ENCODE results near the gene EFNA3. TPM values are rescaled to one million over a fixed set of nuclear protein-coding genes. Genes with fewer than 3 reads are reported as not detected.

EFNA3 gene
- total and polyA plus RNA-seq, 2 experiments from 2014 or later = 5.5 to 13.1 TPM

DNA sequence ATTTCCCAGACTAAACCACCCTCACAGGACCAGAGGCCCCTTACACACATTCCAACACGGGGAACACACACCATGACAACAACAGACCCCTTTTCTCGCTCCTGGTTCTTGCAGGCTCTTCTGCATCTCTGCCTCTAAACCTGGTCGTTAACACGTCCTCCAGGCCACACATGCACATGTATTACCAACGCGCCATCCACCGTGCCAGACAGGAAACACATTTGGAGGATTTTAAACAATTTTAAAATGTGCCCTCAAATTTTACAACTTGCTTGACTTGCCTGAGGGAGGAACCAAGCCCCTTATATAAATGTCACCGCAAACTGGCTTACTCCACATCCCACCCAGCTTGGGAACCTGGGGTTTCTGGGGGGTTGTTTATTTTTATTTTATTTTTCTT is 32.2 kb downstream of the EFNA3 start:
- H3K36me3 ChIP-seq (replicated peaks; ENCODE audit: insufficient read depth, low read depth) = no peaks in the 10 kb centered on the region
- H3K4me1 ChIP-seq (ENCODE audit: insufficient read depth) = peaks cover 26% of the 10 kb centered on the region
- no peaks in the 10 kb centered on the region for H3K79me2 ChIP-seq
- H3K27ac ChIP-seq = peak overlapping the region; percentile 16
- TF ChIP-seq, protein P1, sequence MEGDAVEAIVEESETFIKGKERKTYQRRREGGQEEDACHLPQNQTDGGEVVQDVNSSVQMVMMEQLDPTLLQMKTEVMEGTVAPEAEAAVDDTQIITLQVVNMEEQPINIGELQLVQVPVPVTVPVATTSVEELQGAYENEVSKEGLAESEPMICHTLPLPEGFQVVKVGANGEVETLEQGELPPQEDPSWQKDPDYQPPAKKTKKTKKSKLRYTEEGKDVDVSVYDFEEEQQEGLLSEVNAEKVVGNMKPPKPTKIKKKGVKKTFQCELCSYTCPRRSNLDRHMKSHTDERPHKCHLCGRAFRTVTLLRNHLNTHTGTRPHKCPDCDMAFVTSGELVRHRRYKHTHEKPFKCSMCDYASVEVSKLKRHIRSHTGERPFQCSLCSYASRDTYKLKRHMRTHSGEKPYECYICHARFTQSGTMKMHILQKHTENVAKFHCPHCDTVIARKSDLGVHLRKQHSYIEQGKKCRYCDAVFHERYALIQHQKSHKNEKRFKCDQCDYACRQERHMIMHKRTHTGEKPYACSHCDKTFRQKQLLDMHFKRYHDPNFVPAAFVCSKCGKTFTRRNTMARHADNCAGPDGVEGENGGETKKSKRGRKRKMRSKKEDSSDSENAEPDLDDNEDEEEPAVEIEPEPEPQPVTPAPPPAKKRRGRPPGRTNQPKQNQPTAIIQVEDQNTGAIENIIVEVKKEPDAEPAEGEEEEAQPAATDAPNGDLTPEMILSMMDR (IDR thresholded peaks at IDR 0.05; ENCODE audit: poor library complexity) = no peak
- TF ChIP-seq EZH2 (IDR thresholded peaks at IDR 0.05; ENCODE audit: borderline replicate concordance) (no peak), EZH2phosphoT487 (IDR thresholded peaks at IDR 0.05; ENCODE audit: low read depth, severe bottlenecking, unreplicated experiment) (no peak)
- no peak for DNase-seq (ENCODE audit: low spot score)
- H3K4me2 ChIP-seq = peak overlapping the region; percentile 20
- no peak overlapping the region for H3K4me3 ChIP-seq
- H3K9me2 ChIP-seq (replicated peaks; ENCODE audit: insufficient read depth) = no peaks in the 10 kb centered on the region
- H3K9me3 ChIP-seq (ENCODE audit: low read depth) = no peaks in the 10 kb centered on the region
- WGBS (ENCODE audit: low lambda C conversion rate, missing lambda C conversion rate) = 55% methylated on average over 8 of the region's 8 CpGs
- H3K27me3 ChIP-seq = no peaks in the 10 kb centered on the region
- no peaks in the 10 kb centered on the region for H4K20me1 ChIP-seq (ENCODE audit: insufficient read depth, poor library complexity, severe bottlenecking)
- H2AFZ ChIP-seq = no peak overlapping the region

DNA sequence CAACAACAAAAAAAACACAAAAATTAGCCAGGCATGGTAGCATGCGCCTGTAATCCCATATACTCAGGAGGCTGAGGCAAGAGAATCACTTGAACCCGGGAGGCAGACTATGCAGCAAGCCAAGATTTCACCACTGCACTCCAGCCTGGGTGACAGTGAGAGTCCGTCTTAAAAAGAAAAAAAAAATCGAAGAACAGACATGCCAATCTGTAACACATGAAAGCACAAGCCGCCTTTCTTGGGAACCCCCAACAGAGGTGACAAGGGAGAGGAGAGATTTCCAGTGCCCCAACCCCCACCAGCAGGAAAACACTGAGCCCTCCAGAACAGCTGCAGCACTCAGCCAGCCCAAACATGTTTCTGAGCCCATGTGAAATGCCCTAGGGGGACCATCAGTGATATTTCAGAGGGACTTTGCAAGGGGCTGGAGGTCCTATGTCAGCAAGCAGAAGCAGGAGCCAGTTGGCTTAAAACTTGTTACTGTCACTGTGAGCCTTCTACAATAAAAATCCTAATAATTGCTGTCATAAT is 34.9 kb downstream of the EFNA3 start:
- Histone ChIP-seq H3K36me3 (replicated peaks; ENCODE audit: insufficient read depth, low read depth) (no peaks in the 10 kb centered on the region), H3K4me1 (ENCODE audit: insufficient read depth) (peaks cover 12% of the 10 kb centered on the region), H4K20me1 (ENCODE audit: insufficient read depth, poor library complexity, severe bottlenecking) (no peaks in the 10 kb centered on the region), H3K4me2 (no peak overlapping the region), H3K9me2 (replicated peaks; ENCODE audit: insufficient read depth) (no peaks in the 10 kb centered on the region), H3K79me2 (no peaks in the 10 kb centered on the region), H3K4me3 (no peak overlapping the region), H2AFZ (no peak overlapping the region), H3K27me3 (no peaks in the 10 kb centered on the region), H3K27ac (no peak overlapping the region), H3K9me3 (ENCODE audit: low read depth) (no peaks in the 10 kb centered on the region)
- no peak for DNase-seq (ENCODE audit: low spot score)
- WGBS (ENCODE audit: low lambda C conversion rate, missing lambda C conversion rate) = 62% methylated on average over 5 of the region's 5 CpGs
- TF ChIP-seq EZH2 (IDR thresholded peaks at IDR 0.05; ENCODE audit: borderline replicate concordance) (no peak), EZH2phosphoT487 (IDR thresholded peaks at IDR 0.05; ENCODE audit: low read depth, severe bottlenecking, unreplicated experiment) (no peak)
- TF ChIP-seq, protein P1 (IDR thresholded peaks at IDR 0.05; ENCODE audit: poor library complexity) = no peak

DNA sequence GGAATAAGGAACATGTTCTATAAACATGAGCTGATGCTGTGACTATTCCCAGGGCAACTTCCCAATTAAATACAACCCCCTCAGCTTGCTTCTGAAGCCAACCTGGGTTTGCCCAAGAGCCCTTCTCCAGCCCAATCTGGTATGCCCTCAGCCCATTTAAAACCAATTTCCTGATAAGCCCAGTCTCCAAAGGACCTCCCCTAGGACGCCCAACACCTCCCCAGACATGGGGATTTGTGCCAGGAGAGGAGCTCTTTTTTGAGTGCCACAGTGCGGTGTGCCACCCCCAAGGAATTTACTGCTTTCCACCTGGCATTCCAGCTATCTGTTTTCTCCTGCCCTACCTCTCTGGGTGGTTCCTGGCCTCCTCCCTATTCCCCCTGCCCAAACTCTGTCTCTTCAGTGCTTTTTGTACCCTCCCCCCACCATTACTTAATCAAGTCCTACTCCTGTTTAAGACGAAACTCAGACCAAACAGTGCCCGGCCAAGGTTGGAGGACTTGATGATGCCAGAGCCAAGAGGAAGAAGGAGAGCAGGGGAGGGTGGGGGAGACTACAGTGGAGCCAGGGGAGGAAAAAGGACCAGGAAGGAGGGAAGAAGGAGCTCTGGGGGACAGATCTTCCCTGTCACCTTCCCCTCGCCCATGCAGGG is 37.6 kb downstream of the EFNA3 start:
- H3K9me3 ChIP-seq (ENCODE audit: low read depth) = no peaks in the 10 kb centered on the region
- no peak overlapping the region for H3K4me3 ChIP-seq
- no peaks in the 10 kb centered on the region for H3K27me3 ChIP-seq
- peaks cover 19% of the 10 kb centered on the region for H3K4me1 ChIP-seq (ENCODE audit: insufficient read depth)
- H3K36me3 ChIP-seq (replicated peaks; ENCODE audit: insufficient read depth, low read depth) = no peaks in the 10 kb centered on the region
- no peak for TF ChIP-seq EZH2phosphoT487 (IDR thresholded peaks at IDR 0.05; ENCODE audit: low read depth, severe bottlenecking, unreplicated experiment)
- no peak for TF ChIP-seq EZH2 (IDR thresholded peaks at IDR 0.05; ENCODE audit: borderline replicate concordance)
- TF ChIP-seq, protein P1 (IDR thresholded peaks at IDR 0.05; ENCODE audit: poor library complexity) = no peak
- no peak overlapping the region for H3K27ac ChIP-seq
- no peaks in the 10 kb centered on the region for H3K9me2 ChIP-seq (replicated peaks; ENCODE audit: insufficient read depth)
- no peak for DNase-seq (ENCODE audit: low spot score)
- H3K4me2 ChIP-seq = no peak overlapping the region
- H4K20me1 ChIP-seq (ENCODE audit: insufficient read depth, poor library complexity, severe bottlenecking) = no peaks in the 10 kb centered on the region
- no peaks in the 10 kb centered on the region for H3K79me2 ChIP-seq
- 74% methylated on average over 5 of the region's 5 CpGs for WGBS (ENCODE audit: low lambda C conversion rate, missing lambda C conversion rate)
- H2AFZ ChIP-seq = no peak overlapping the region
